ENCODE results near the gene CAV1.

GRCh38 chr7:116571552-116571951 lies 46.7 kb downstream of the CAV1 start:
- TF ChIP-seq EZH2 (IDR thresholded peaks at IDR 0.05) (no peak), FOXP2 (optimal IDR thresholded peaks at IDR 0.05; ENCODE audit: control extremely low read depth, extremely low read length, insufficient read depth) (no peak), POLR2AphosphoS5 (IDR thresholded peaks at IDR 0.05; ENCODE audit: borderline replicate concordance, low read depth, low read length) (no peak)
